DMS79 treated with DMSO at 0.1 percent for 48 hours (cell line): ENCODE data around the gene CDK3.
"Not testable (repeated sequence)": the region's sequence is repeated elsewhere in the genome, so short reads cannot be mapped to it uniquely, and the experiment has no call there.

Experiments
- DNase-seq: peaks from one replicate; lab custom pipeline; 2025; lab: John Stamatoyannopoulos, UW

CDK3 gene

GRCh38 chr17:76000755-76001521 is at the start of gene CDK3:
CDK3 (plus strand) TSS chr17:76000855; CDS start chr17:76001426, 571 bp downstream.
- DNase-seq: no peak

- DNase-seq: no peak
These were observed 49.6 kb upstream of the CDK3 start for GRCh38 chr17:75950855-75951554.

GRCh38 chr17:75959051-75959838 is 41.4 kb upstream of the CDK3 start:
- DNase-seq: no peak

GRCh38 chr17:75959839-75960511 is 40.7 kb upstream of the CDK3 start:
- DNase-seq: no peak

DNA sequence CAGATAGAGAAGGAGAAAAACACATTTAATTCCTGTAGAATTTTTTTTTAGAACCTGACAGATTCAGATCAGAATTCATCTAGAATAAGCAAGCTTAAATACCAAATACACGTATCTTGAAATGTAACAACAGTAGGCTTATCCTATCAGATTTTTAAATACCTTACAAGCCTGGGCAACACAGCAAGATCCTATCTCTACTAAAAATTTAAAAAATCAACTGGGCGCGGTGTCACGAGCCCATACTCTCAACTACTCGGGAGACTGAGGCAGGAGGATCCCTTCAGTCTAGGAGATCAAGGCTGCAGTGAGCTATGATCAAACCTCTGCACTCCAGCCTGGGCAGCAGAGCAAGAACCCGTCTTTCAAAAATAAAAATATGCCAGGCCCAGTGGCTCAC is 35.2 kb upstream of the CDK3 start:
- no peak for DNase-seq

DNA sequence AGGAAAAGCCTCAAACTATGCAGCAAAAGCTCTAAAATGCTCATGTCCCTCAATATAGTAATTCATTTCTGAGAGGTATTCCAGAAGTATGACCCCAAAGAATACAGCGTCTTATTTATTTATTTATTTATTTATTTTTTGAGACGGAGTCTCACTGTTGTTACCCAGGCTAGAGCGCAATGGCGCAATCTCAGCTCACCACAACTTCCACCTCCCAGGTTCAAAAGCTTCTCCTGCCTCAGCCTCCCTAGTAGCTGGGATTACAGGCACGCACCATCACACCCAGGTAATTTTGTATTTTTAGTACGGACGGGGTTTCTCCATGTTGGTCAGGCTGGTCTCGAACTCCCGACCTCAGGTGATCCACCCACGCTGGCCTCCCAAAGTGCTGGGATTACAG is 31.6 kb upstream of the CDK3 start:
- DNase-seq: not testable (repeated sequence)

DNA sequence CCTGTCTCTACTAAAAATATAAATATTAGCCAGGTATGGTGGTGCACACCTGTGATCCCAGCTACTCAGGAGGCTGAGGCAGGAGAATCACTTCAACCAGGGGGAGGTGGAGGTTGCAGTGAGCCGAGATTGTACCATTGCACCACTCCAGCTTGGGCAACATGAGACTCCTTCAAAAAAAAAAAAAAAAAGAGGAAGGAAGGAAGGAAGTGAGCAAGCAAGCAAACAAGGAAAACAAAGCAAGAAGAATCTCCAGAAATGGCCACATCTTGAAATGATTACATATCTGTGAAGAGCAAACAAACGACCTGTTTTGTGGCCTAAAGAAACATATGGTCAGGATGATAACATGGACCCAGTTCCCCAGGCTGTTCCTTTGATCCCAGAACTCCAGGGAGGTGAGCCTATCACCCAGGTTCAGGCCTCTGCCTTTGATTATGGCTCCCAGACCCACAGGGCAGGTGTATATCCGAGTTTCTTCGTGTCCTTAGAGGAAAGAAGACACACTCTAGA is 30.6 kb upstream of the CDK3 start:
- no peak for DNase-seq

GRCh38 chr17:75970626-75971025 is 30.0 kb upstream of the CDK3 start:
- DNase-seq: no peak

DNA sequence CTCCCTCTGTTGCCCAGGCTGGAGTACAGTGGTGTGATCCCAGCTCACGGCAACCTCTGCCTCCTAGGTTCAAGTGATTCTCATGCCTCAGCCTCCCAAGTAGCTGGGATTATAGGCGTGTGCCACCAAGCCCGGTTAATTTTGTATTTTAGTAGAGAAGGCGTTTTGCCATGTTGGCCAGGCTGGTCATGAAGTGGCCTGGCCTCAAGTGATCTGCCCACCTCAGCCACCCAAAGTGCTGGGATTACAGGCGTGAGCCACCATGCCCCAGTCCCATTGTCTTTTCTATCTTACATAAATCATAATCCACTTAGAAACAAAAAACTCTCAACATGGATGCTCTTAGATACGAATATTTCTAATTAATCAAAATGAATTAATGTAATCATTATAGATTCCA is 25.5 kb upstream of the CDK3 start:
- not testable (repeated sequence) for DNase-seq

DNA sequence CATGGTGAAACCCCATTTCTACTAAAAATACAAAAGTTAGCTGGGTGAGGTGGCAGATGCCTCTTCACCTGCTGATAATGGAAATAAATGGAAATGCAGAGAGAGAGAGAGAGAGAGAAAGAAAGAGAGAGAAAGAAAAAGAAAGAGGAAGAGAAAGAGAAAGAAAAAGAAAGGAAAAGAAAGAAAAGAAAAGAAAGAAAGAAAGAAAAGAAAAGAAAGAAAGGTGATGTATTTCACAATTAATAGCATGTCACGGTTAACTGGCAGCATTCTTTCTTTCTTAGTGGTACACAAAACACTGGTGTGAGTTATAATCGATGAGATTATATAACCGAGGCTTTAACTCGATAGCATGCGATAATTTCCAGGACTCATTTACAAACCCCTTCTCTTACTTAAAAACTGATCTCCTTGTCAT is 24.9 kb upstream of the CDK3 start:
- no peak for DNase-seq

- no peak for DNase-seq
These were observed 24.3 kb upstream of the CDK3 start for GRCh38 chr17:75976175-75976848.

- peak; percentile 88 for DNase-seq
These were observed 21.5 kb upstream of the CDK3 start, which contains the start of the genes ACOX1 and TEN1 for GRCh38 chr17:75978938-75979704. ACOX1 (minus strand) TSS chr17:75979166; CDS start chr17:75979073, 93 bp downstream. TEN1 (plus strand) TSS chr17:75979240; CDS start chr17:75986193, 6,953 bp downstream.

GRCh38 chr17:75979705-75980187 is 20.9 kb upstream of the CDK3 start:
- DNase-seq: no peak

DNA sequence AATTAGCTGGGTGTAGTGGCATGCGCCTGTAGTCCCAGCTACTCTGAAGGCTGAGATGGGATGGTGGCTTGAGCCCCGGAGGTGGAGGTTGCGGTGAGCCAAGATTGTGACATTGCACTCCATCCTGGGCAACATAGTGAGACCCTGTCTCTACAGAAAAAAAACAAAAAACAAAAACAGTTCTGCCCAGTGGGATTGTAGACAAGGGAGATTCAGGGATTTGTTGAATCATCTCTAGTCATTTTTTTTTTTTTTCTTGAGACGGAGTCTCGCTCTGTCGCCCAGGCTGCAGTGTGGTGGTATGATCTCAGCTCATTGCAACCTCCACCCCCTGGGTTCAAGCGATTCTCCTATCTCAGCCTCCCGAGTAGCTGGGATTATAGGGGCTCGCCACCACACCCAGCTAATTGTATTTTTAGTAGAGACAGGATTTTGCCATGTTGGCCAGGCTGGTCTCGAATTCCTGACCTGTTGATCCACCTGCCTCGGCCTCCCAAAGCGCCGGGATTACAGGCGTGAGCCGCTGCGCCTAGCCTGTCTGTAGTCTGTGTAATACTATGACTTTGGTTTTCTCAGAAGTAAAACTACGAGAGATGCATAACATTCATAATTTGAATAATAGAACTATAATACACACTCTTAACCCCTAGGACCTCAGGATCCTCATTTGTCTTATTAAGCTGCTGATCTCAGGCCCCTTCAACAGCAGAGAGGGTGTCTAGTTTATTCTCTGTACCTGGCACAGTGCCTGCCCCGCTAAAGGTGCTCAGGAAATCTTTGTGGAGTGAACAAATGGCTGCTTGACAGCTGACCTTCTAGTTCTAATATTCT is 20.3 kb upstream of the CDK3 start:
- DNase-seq: peak; percentile 12

DNA sequence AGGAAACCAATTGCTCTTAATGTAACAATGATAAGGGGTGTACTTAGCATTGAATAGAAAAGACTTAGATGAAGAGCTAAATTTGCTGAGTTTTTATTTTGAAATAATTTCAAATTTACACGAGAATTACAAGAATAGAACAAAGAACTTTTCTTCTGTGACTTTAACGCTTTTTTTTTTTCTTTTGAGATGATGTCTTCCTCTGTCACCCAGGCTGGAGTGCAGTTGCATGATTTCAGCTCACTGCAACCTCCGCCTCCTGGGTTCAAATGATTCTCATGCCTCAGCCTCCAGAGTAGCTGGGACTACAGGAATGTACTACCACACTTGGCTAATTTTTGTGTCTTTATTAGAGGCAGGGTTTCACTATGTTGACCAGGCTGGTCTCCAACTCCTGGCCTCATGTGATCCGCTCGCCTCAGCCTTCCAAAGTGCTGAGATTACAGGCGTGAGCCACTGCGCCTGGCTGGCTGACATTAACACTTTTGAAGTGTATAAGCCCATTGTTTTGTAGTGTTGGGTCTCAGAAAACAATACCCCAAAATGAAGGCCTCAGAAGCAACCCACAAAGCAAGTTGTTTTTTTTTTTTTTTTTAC is 19.5 kb upstream of the CDK3 start:
- no peak for DNase-seq

DNA sequence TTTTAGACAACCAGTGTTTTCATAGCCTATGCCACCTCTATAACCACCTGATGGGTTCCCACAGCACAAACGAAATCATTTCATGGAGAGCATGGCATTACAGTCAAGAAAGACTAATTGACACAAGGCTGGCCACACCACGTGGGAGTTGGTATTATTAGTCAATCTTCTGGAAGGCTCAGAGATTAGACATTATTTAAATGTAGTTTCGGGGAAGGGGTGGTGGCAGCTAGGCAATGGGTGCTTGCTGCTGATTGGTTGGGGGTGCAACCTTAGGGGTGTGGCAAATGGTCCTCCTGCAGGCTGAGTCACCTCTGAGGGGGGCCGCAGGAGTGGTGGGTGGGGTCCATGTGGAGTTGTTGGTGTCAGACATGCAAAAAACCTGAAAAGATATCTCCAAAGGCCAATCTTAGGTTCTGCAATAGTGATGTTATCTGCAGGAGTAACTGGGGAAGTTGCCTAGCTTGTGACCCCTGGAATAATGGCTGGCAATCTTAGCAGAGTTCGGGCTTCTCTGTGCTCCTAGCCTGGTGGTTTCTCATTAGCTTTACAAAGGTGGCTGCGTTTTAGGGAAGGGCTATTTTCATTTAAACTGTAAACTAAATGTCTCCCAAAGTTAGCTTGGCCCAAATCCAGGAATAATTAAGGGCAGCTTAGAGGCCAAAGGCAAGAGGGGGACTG is 17.0 kb upstream of the CDK3 start:
- DNase-seq: no peak

- DNase-seq: no peak
These were observed 14.7 kb upstream of the CDK3 start for GRCh38 chr17:75985986-75986385.

GRCh38 chr17:75987041-75987440 is 13.6 kb upstream of the CDK3 start:
- DNase-seq: no peak
